G401 (cell line): ENCODE data around the gene SLC15A4. TPM values are rescaled to one million over a fixed set of nuclear protein-coding genes. Genes with fewer than 3 reads are reported as not detected.

Experiments used
- DNase-seq: peaks from one replicate; pipeline ENCODE4 v3.0.0-alpha.2; 2015; ENCODE audit warnings: low spot score
- in situ Hi-C: cut with HindIII; loops from 2 replicates; pipeline ENCODE4 v1.10.0; 2016; ENCODE audit warnings: low sequenced_read_pairs, mixed read lengths
- total RNA-seq: library from RNA; depleted of rRNA; stranded (reverse); fragments of >200 nt; shearing (Covaris generic); gene quantifications from 2 replicates; pipeline ENCODE4 v1.2.3, GENCODE V29; 2014

The SLC15A4 gene
- total RNA-seq, 1 experiment from 2014 or later = 32.8 TPM

GRCh38 chr12:128798571-128799341 lies 25.0 kb downstream of the SLC15A4 start:
- no peak for DNase-seq
- in situ Hi-C loops = no loop called here

- in situ Hi-C loops = no loop called here
- no peak for DNase-seq
These were observed 26.3 kb downstream of the SLC15A4 start for GRCh38 chr12:128797119-128798118.

GRCh38 chr12:128796439-128797118 lies 27.2 kb downstream of the SLC15A4 start:
- in situ Hi-C loops = no loop called here
- no peak for DNase-seq

GRCh38 chr12:128795530-128796361 lies 28.0 kb downstream of the SLC15A4 start:
- in situ Hi-C loops = no loop called here
- DNase-seq = no peak

- in situ Hi-C loops = no loop called here
These were observed 28.9 kb downstream of the SLC15A4 start for GRCh38 chr12:128794661-128795529.

GRCh38 chr12:128793701-128794100 lies 30.1 kb downstream of the SLC15A4 start:
- DNase-seq = no peak
- in situ Hi-C loops = no loop called here

More at GRCh38 chr12:128794661-128795529, 28.9 kb downstream of the SLC15A4 start:
- no peak for DNase-seq

GRCh38 chr12:128792881-128793280 lies 30.9 kb downstream of the SLC15A4 start:
- DNase-seq = no peak
- in situ Hi-C loops = no loop called here

- DNase-seq = no peak
- in situ Hi-C loops = no loop called here
These were observed 31.4 kb downstream of the SLC15A4 start for GRCh38 chr12:128792398-128792797.

GRCh38 chr12:128791395-128792322 lies 32.1 kb downstream of the SLC15A4 start:
- no peak for DNase-seq
- in situ Hi-C loops = no loop called here

- in situ Hi-C loops = no loop called here
- no peak for DNase-seq
These were observed 32.9 kb downstream of the SLC15A4 start for GRCh38 chr12:128790653-128791373.

GRCh38 chr12:128790221-128790620 lies 33.5 kb downstream of the SLC15A4 start:
- DNase-seq = no peak
- in situ Hi-C loops = no loop called here

GRCh38 chr12:128789356-128789929 lies 34.3 kb downstream of the SLC15A4 start:
- in situ Hi-C loops = no loop called here
- no peak for DNase-seq

- in situ Hi-C loops = no loop called here
These were observed 35.9 kb downstream of the SLC15A4 start for GRCh38 chr12:128787827-128788226.

GRCh38 chr12:128786741-128787391 lies 36.9 kb downstream of the SLC15A4 start:
- no peak for DNase-seq
- in situ Hi-C loops = no loop called here

More at GRCh38 chr12:128787827-128788226, 35.9 kb downstream of the SLC15A4 start:
- no peak for DNase-seq

- in situ Hi-C loops = no loop called here
- DNase-seq = no peak
These were observed 39.6 kb downstream of the SLC15A4 start for GRCh38 chr12:128784030-128784760.
